GM12873 (cell line): ENCODE results near the gene LRRN3.

ENCODE experiments used
- CTCF ChIP-seq: IDR thresholded peaks from 2 replicates; pipeline ENCODE4 v1.5.1; 2012; ENCODE audit warnings: low read depth, mild to moderate bottlenecking, moderate library complexity, low read length, control low read depth; ENCODE audit not compliant: insufficient read depth; ENCODE audit errors: missing control alignments

Gene LRRN3

GRCh38 chr7:111098011-111098925 lies 7.3 kb downstream of the LRRN3 start:
- peak; percentile 80 for TF ChIP-seq CTCF

GRCh38 chr7:111098926-111099250 lies 8.0 kb downstream of the LRRN3 start:
- no peak for TF ChIP-seq CTCF

DNA sequence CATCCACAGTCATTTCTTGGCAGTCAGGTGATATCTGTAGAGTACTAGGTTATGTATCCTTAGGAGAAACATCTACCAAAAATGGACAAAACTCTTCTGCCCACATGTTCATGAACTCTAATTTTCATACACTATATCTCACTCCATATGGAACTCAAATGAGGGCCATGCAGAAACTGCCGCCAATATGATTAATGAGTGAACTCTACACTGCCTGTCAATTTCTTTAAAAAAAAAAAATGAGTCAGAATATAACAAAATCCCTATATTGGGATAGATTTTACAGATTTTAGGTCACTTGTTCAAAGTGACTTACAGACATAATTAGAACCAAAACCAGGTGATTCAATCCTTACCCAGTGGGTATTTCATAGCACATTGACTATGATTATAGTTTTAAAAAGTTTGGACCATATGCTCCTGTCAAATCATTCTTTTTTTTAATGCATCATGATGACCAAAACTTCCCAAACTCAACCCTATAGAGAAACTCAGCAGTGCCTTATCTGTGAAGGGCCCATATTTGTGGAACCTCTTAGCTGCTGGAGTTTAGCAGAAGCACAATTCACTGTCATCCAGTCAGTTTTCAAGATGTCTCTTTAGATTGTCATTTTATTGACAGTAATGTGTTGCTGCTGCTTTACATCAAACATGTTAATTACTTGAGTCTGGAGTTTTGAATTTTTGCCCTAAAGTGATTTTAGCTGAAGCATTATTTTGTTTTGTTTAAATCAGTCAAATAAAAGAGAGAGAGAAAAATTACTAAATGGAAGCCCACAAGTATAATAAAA lies 11.1 kb downstream of the LRRN3 start:
- no peak for TF ChIP-seq CTCF

- TF ChIP-seq CTCF: no peak
Observed at GRCh38 chr7:111103136-111103535, 12.2 kb downstream of the LRRN3 start.

GRCh38 chr7:111103678-111104274 lies 12.8 kb downstream of the LRRN3 start:
- TF ChIP-seq CTCF: no peak

GRCh38 chr7:111104710-111105109 lies 13.8 kb downstream of the LRRN3 start:
- no peak for TF ChIP-seq CTCF

- no peak for TF ChIP-seq CTCF
Observed at GRCh38 chr7:111105269-111105668, 14.3 kb downstream of the LRRN3 start.
